ENCODE data around the gene MOSMO.

The MOSMO gene

DNA sequence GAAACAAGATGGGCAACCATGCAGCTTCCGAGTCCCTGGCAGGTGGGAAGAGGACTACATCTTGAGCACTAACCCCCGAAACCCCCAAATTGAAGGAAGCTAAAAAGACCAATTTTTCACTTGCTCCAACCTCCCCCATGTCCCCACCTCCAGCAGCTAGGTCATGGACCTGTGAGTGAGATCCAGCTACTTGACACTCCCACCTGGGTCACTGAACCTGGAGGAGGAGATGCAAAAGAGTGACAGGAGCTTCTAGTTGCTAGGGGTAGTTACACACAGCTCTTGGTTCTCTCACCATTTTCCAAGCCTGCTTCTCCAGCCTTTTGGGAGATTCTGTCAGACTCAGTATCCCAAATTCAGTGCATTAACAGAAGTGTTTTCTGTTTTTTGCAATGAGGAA is 18.2 kb upstream of the MOSMO start:
- no peak for DNase-seq (ENCODE audit: low read depth)
- no peak for TF ChIP-seq CTCF (IDR thresholded peaks at IDR 0.05; ENCODE audit: insufficient read depth, low read depth, low read length, missing control alignments)
- no peak overlapping the region for H3K4me3 ChIP-seq (ENCODE audit: low read length)

DNA sequence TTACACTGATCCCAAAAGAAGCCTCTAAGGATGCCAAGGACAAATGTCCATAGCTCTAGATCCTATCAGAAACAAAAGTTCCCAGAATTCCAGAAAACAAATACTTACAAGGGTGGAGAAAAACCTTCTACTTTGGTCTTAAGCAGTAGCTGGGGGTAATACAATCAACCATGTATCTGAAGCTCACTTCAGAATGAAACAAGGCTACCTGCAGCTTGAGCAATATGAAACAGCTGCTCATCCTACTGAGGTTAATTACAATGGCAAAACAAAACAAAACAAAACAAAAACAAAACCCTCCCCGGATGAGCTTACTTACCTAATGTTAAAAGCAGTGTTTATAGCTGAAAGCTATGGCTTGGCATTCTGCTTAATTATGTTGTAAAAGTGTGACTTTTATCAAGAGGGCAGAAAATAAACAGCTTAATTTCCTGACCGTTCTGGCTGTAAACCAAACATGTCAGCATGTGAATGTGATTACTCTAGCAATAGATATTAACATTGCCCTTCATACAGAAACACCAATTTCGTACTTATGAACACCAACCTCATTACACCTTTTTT is 17.4 kb upstream of the MOSMO start:
- no peak for DNase-seq (ENCODE audit: low read depth)
- no peak for TF ChIP-seq CTCF (IDR thresholded peaks at IDR 0.05; ENCODE audit: insufficient read depth, low read depth, low read length, missing control alignments)
- no peak overlapping the region for H3K4me3 ChIP-seq (ENCODE audit: low read length)

DNA sequence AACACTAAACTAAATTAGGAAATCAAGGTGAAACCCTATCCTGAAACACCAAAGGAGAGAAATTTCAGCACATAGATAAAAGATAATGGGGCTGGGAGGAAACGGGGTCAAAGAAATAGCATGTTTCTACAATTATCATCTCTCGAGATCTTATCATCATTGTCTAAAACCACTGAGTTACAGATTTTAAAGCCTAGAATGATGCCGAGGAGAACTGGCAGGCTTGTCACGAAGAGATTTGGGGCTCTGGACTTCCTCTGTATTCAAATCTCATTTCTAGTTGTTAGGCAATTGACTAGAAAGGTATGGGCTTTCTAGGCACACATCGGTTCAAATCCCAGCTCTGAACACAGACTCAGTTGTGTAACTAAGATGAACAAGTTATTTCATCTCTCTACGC is 16.3 kb upstream of the MOSMO start:
- TF ChIP-seq CTCF (IDR thresholded peaks at IDR 0.05; ENCODE audit: insufficient read depth, low read depth, low read length, missing control alignments), result no peak
- no peak for DNase-seq (ENCODE audit: low read depth)
- H3K4me3 ChIP-seq (ENCODE audit: low read length), result no peak overlapping the region

DNA sequence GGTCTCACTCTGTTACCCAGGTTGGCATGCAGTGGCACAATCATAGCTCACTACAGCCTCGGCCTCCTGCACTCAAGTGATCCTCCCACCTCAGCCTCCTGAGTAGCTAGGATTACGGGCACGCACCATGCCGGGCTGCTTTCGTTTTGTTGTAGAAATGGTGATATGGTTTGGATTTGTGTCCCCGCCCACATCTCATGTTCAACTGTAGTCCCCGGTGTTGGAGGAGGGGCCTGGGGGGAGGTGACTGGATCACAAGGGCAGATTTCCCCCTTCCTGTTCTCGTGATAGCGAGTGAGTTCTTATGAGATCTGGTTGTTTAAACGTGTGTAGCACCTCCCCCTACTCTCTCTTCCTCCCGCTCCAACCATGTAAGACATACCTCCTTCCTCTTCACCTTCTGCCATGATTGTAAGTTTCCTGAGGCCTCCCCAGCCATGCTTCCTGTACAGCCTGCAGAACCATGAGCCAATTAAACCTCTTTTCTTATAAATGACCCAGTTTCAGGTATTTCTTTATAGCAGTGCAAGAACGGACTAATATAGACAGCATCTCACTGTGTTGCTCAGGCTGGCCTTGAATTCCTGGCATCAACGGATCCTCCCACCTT is 12.9 kb upstream of the MOSMO start:
- H3K4me3 ChIP-seq (ENCODE audit: low read length), result no peak overlapping the region
- no peak for DNase-seq (ENCODE audit: low read depth)
- TF ChIP-seq CTCF (IDR thresholded peaks at IDR 0.05; ENCODE audit: insufficient read depth, low read depth, low read length, missing control alignments), result no peak

GRCh38 chr16:21996923-21997696 is 10.8 kb upstream of the MOSMO start:
- no peak for TF ChIP-seq CTCF (IDR thresholded peaks at IDR 0.05; ENCODE audit: insufficient read depth, low read depth, low read length, missing control alignments)
- H3K4me3 ChIP-seq (ENCODE audit: low read length), result no peak overlapping the region
- no peak for DNase-seq (ENCODE audit: low read depth)

DNA sequence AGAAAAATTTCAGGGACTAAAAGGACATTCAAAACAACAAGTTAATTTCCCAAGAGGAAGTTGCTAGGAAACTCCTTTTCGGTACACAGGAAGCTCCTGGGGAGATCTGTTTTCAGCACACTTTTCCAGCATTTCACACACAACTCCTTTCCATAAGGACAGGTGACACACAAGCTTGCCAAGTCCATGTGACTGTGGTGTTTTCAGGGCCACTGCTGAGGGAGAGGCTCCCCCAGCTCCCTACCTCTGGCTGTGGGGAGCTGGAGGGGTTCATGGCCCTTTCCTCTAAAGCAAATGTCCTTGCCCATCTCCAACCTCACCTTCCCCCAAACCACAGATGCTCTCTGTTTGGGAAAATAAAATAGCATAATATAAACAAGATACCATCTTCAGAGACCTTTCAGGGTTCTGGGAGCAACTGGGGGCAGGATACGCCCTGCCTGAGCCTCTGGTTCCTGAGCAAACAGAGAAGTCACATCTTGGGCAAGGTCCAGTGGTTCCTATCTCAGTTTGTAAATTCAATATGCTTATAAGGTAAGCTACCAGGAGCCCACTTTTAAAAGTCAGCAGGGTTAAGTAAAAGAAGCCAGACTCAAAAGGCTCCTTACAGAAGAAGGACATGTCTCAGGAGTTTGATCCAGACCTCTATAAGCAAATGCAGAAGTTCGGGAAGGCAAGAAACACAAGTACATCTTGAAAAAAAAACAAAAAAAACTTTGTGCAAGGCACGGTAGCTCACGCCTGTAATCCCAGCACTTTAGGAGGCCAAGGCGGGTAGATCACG is 10.0 kb upstream of the MOSMO start:
- H3K4me3 ChIP-seq (ENCODE audit: low read length), result no peak overlapping the region
- TF ChIP-seq CTCF (IDR thresholded peaks at IDR 0.05; ENCODE audit: insufficient read depth, low read depth, low read length, missing control alignments), result no peak
- no peak for DNase-seq (ENCODE audit: low read depth)
